K562 (cell line): ENCODE data around the gene HOGA1.

Experiments used
- RAD21 ChIP-seq, 2 experiments: fragments of 250-450 bp in 1 of 2; fragments of 450-650 bp in 1 of 2; sonication (Bioruptor Pico) in 1 of 2; formaldehyde crosslinking in 1 of 2; IDR thresholded peaks in 1 of 2; conservative IDR thresholded peaks in 1 of 2; 2 replicates each; pipeline versions ENCODE4 v1.4.0 to v1.8.0; 2020 to 2022; ENCODE audit warnings: mild to moderate bottlenecking in 2 of 2, moderate library complexity in 1 of 2
- ZNF263 ChIP-seq: sonication (generic); formaldehyde crosslinking; IDR thresholded peaks from 2 replicates; pipeline ENCODE4 v1.8.0; 2022; ENCODE audit warnings: mild to moderate bottlenecking, missing genetic modification reagents, borderline replicate concordance
- ZNF561 ChIP-seq: fragments of 450-650 bp; formaldehyde crosslinking; conservative IDR thresholded peaks from 2 replicates; pipeline ENCODE4 v1.4.0; 2020; ENCODE audit warnings: mild to moderate bottlenecking, moderate library complexity
- ZNF589 ChIP-seq: fragments of 200-800 bp; sonication (Bioruptor generic); IDR thresholded peaks from 2 replicates; pipeline ENCODE4 v1.6.1; 2016; ENCODE audit warnings: low read depth, missing genetic modification characterization, missing compliant biosample characterization
- TF ChIP-seq, protein P1 (sequence below): sonication (generic); formaldehyde crosslinking; IDR thresholded peaks from 2 replicates; pipeline ENCODE4 v1.8.1; 2023; ENCODE audit warnings: mild to moderate bottlenecking, missing genetic modification reagents, moderate library complexity
- TF ChIP-seq, protein P2 (sequence below): sonication (generic); formaldehyde crosslinking; IDR thresholded peaks from 2 replicates; pipeline ENCODE4 v1.5.0; 2020; ENCODE audit warnings: missing genetic modification reagents
- TF ChIP-seq, protein P3 (sequence below), 2 experiments: fragments of 450-650 bp in 1 of 2; IDR thresholded peaks; 2 replicates each; pipeline ENCODE4 v1.6.1; 2011 to 2017; ENCODE audit warnings: low read depth in 2 of 2, antibody characterized with exemption in 1 of 2, borderline replicate concordance in 1 of 2, low read length in 1 of 2, mild to moderate bottlenecking in 1 of 2, mixed read lengths in 1 of 2; ENCODE audit not compliant: control insufficient read depth in 1 of 2
- TF ChIP-seq, protein P4 (sequence below), 3 experiments: IDR thresholded peaks in 2 of 3; conservative IDR thresholded peaks in 1 of 3; 2 replicates each; pipeline ENCODE4 v1.5.1; 2011 to 2012; ENCODE audit warnings: low read length in 3 of 3, mild to moderate bottlenecking in 3 of 3, control low read depth in 2 of 3, improper control_type of control experiment in 1 of 3, inconsistent platforms in 1 of 3, low read depth in 1 of 3, mixed read lengths in 1 of 3, moderate library complexity in 1 of 3; ENCODE audit not compliant: insufficient read depth in 2 of 3
- TF ChIP-seq, protein P5 (sequence below): IDR thresholded peaks from 3 replicates; pipeline ENCODE4 v1.6.1; 2011; ENCODE audit warnings: borderline replicate concordance, mild to moderate bottlenecking, moderate library complexity; ENCODE audit not compliant: insufficient read length; ENCODE audit errors: extremely low read depth

DNA sequence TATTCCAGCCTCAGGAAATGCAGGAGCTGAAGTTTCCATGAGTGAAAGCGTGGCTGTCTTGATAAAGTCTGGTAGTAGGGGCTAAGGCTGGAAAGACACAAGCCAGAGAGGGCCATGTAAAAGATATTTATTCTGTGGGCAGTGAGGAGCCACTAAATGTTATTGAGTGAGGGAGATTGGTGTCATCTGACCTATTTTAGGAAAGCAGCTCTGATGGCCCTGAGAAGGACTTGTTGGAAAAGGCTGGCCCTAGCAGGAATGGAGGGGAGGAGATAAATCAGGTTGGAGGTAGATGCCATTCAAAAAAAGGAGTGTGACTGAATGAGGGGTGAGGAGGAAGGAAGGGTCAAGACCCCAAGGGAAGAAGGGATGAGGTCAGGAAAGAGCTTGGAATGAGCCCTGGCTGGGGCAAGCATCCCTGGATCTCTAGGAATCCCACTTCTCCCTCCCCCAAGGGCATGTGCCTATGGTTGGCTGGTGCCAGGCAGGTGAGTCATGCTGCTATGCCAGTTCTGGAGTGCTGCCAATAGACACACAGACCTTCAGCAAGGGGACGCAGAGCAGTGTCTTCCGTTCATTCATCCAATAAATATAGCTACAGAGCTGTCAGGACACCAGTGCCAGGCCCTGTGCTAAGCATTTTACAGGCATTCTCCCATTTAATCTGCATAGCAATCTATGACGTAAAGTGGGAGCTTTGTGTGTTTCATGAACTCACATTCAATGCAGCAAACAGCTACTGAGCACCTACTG is 9.6 kb upstream of the HOGA1 start:
- TF ChIP-seq ZNF589 (CRISPR knock-in tag) (no peak), ZNF263 (CRISPR knock-in tag) (no peak), ZNF561 (CRISPR knock-in tag) (no peak), RAD21 (CRISPR knock-in tag; conservative IDR thresholded peaks at IDR 0.05 in 1 of 2, IDR thresholded peaks at IDR 0.05 in 1 of 2) (no peak)
- TF ChIP-seq, protein P1, sequence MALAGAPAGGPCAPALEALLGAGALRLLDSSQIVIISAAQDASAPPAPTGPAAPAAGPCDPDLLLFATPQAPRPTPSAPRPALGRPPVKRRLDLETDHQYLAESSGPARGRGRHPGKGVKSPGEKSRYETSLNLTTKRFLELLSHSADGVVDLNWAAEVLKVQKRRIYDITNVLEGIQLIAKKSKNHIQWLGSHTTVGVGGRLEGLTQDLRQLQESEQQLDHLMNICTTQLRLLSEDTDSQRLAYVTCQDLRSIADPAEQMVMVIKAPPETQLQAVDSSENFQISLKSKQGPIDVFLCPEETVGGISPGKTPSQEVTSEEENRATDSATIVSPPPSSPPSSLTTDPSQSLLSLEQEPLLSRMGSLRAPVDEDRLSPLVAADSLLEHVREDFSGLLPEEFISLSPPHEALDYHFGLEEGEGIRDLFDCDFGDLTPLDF (CRISPR knock-in tag) = no peak
- TF ChIP-seq, protein P2, sequence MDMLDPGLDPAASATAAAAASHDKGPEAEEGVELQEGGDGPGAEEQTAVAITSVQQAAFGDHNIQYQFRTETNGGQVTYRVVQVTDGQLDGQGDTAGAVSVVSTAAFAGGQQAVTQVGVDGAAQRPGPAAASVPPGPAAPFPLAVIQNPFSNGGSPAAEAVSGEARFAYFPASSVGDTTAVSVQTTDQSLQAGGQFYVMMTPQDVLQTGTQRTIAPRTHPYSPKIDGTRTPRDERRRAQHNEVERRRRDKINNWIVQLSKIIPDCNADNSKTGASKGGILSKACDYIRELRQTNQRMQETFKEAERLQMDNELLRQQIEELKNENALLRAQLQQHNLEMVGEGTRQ (CRISPR knock-in tag) = no peak
- TF ChIP-seq, protein P3, sequence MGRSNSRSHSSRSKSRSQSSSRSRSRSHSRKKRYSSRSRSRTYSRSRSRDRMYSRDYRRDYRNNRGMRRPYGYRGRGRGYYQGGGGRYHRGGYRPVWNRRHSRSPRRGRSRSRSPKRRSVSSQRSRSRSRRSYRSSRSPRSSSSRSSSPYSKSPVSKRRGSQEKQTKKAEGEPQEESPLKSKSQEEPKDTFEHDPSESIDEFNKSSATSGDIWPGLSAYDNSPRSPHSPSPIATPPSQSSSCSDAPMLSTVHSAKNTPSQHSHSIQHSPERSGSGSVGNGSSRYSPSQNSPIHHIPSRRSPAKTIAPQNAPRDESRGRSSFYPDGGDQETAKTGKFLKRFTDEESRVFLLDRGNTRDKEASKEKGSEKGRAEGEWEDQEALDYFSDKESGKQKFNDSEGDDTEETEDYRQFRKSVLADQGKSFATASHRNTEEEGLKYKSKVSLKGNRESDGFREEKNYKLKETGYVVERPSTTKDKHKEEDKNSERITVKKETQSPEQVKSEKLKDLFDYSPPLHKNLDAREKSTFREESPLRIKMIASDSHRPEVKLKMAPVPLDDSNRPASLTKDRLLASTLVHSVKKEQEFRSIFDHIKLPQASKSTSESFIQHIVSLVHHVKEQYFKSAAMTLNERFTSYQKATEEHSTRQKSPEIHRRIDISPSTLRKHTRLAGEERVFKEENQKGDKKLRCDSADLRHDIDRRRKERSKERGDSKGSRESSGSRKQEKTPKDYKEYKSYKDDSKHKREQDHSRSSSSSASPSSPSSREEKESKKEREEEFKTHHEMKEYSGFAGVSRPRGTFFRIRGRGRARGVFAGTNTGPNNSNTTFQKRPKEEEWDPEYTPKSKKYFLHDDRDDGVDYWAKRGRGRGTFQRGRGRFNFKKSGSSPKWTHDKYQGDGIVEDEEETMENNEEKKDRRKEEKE (IDR thresholded peaks at IDR 0.05; ENCODE audit: borderline replicate concordance in 1 of 2, control insufficient read depth in 1 of 2, low read depth in 2 of 2, low read length in 1 of 2) = no peak
- TF ChIP-seq, protein P4, sequence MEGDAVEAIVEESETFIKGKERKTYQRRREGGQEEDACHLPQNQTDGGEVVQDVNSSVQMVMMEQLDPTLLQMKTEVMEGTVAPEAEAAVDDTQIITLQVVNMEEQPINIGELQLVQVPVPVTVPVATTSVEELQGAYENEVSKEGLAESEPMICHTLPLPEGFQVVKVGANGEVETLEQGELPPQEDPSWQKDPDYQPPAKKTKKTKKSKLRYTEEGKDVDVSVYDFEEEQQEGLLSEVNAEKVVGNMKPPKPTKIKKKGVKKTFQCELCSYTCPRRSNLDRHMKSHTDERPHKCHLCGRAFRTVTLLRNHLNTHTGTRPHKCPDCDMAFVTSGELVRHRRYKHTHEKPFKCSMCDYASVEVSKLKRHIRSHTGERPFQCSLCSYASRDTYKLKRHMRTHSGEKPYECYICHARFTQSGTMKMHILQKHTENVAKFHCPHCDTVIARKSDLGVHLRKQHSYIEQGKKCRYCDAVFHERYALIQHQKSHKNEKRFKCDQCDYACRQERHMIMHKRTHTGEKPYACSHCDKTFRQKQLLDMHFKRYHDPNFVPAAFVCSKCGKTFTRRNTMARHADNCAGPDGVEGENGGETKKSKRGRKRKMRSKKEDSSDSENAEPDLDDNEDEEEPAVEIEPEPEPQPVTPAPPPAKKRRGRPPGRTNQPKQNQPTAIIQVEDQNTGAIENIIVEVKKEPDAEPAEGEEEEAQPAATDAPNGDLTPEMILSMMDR (IDR thresholded peaks at IDR 0.05 in 2 of 3, conservative IDR thresholded peaks at IDR 0.05 in 1 of 3; ENCODE audit: insufficient read depth in 2 of 3, low read depth in 1 of 3, low read length in 3 of 3) = no peak
- TF ChIP-seq, protein P5, sequence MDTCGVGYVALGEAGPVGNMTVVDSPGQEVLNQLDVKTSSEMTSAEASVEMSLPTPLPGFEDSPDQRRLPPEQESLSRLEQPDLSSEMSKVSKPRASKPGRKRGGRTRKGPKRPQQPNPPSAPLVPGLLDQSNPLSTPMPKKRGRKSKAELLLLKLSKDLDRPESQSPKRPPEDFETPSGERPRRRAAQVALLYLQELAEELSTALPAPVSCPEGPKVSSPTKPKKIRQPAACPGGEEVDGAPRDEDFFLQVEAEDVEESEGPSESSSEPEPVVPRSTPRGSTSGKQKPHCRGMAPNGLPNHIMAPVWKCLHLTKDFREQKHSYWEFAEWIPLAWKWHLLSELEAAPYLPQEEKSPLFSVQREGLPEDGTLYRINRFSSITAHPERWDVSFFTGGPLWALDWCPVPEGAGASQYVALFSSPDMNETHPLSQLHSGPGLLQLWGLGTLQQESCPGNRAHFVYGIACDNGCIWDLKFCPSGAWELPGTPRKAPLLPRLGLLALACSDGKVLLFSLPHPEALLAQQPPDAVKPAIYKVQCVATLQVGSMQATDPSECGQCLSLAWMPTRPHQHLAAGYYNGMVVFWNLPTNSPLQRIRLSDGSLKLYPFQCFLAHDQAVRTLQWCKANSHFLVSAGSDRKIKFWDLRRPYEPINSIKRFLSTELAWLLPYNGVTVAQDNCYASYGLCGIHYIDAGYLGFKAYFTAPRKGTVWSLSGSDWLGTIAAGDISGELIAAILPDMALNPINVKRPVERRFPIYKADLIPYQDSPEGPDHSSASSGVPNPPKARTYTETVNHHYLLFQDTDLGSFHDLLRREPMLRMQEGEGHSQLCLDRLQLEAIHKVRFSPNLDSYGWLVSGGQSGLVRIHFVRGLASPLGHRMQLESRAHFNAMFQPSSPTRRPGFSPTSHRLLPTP = no peak
